HG03354 (cell line): ENCODE data around the gene SMAD3.

Experiments used
- ATAC-seq: cut with Tn5 transposase; IDR thresholded peaks from one replicate; pipeline ENCODE4 v1.9.1; 2021; ENCODE audit warnings: mild to moderate bottlenecking; ENCODE audit not compliant: unreplicated experiment, poor library complexity, severe bottlenecking

SMAD3 gene

DNA sequence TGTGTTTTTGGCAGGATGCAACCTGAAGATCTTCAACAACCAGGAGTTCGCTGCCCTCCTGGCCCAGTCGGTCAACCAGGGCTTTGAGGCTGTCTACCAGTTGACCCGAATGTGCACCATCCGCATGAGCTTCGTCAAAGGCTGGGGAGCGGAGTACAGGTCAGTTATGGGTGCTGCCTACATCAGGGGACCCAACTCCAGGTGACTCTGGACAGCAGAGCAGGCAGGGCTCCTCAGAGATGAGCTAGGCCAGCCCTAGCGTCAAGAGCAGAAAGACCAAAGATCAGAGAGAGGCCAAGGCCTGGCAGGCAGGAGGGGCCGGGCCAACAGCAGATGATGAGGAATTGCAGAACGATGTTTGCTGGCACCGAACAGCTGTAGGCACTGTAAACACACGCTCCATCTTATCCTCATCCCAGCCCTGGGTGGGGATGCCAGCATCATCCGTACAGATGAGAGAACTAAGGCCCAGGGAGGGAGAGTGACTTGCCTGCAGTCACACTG, 122.0 kb downstream of the SMAD3 start:
- ATAC-seq, result no peak

DNA sequence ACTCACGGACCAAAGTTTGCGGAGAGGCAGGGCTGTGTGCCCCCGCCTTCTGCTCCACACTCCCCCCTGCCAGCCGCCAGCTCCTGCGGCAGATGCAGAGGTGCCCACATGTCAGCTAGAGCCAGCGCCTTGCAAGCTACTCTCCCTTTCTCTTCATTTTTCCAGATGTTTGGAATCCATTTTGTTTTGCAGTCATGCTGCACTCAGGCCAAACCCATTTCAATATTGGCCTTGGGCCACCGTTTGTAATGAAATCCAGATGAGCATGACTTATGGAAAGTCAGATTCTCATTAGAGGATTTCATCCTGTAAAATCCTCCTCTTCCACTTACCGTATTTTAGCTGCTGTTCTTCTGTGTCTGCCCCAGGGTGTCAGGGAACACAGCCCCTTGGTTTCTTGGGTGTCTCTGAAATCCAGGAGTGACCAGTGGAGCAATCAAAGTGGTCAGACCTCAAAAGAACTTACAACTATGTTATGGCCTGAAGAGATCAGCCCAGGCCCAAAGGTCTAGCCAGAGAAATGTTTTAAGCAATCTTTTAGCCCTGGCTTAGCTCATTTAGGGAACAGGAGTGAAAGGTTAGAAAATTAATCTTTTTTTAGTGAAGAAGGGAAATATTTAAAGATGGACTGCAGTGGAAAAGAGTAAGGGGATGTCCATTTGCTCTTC, 123.3 kb downstream of the SMAD3 start:
- no peak for ATAC-seq

DNA sequence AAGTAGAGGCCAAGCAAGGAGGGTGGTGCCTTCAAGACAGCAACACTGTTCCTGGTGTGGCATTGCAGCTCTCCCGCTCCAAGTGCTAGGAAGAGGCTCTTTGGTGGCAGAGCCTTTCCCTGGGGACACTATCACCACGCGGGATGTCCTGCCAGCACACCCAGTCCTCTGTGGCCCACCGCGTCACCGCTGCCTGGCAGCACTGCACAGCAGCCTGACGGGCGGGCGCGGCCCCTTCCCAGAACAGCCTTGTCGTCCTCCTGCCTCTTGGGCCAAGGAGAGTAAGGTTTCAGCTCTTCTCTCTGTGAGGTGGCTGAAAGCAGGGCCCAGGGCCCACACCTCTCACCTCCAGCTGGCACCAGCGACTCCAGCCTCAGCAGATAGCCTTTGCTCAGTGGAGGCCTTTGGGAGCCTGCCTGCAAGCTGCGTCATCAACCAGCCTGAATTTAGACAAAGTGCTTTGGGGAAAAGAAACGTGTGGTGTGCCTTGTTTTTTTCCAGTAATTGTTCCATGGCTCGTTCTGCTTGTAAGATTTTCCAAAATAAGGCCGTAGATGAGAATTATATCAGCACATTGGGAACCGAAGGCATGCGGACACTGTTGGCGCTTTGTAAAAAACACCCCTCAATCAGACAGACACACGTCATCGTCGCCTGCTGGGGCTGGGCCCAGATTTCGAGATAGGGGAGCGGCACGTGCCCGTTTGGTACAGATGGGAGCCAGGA, 124.1 kb downstream of the SMAD3 start:
- ATAC-seq, result no peak

DNA sequence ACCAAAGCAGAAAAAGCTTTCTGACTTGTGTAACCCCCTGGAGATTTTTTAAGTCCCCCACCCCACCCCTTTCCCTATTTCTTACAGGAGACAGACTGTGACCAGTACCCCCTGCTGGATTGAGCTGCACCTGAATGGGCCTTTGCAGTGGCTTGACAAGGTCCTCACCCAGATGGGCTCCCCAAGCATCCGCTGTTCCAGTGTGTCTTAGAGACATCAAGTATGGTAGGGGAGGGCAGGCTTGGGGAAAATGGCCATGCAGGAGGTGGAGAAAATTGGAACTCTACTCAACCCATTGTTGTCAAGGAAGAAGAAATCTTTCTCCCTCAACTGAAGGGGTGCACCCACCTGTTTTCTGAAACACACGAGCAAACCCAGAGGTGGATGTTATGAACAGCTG, 124.9 kb downstream of the SMAD3 start:
- no peak for ATAC-seq

DNA sequence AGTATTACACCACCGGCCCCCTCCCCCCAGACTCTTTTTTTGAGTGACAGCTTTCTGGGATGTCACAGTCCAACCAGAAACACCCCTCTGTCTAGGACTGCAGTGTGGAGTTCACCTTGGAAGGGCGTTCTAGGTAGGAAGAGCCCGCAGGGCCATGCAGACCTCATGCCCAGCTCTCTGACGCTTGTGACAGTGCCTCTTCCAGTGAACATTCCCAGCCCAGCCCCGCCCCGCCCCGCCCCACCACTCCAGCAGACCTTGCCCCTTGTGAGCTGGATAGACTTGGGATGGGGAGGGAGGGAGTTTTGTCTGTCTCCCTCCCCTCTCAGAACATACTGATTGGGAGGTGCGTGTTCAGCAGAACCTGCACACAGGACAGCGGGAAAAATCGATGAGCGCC, 125.4 kb downstream of the SMAD3 start:
- ATAC-seq, result no peak

DNA sequence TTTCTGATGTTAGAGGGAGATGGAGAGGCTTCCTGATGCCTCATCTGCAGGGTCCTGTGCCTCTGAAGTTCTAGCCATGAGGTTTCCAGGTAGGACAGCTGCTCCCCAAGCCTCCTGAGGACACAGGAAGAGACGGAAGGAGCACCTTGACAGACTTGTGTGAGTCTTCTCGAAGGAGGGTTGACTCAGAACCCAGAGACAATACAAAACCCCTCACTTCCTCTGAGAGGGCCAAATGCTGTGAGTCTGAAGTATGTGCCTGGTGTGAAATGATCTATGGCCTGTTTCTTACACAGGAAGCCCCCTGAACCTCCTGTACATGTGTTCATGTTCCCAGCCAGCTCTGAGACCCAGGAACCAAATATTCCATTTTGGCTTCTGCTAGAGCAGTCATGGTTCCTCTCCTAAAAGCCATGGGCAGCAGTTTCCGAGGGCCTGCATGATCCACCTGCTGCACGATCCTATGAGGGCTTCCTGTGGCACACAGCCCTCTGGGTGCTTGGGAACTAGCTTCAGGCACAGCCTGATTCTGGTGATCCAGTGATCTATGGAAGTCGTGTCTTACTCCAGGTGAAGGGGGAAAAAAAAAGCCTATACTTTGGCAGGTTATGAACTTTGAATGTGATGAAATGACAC, 126.9 kb downstream of the SMAD3 start:
- no peak for ATAC-seq

DNA sequence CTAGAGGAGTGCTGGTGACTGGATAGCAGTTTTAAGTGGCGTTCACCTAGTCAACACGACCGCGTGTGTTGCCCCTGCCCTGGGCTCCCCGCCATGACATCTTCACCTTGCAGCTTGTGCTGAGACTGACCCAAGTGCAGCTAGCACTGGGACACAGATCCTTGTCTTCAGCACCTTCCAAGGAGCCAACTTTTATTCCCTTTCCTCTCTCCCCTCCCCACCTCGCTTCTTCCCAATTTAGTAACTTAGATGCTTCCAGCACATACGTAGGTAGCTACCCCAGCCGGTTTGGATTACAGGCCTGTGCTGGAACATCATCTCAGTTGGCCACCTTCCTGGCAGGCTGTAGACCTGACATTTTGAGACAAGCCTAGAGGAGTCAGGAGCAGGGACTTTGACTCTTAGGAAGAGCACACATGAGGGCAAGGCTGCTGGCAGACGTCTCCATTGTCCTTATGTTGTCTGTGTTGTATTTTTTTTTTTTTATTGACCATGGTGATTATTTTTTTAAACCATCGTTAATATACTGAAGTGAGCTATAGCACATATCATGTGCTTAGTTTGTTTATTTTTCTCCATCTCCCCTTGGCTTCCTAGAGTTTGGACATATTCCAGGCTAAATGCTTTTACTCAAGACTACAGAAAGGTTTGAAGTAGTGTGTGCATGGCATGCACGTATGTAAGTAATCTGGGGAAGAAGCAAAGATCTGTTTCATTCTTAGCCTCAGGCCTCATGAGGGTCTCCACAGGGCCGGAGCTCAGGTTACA, 128.0 kb downstream of the SMAD3 start:
- no peak for ATAC-seq

DNA sequence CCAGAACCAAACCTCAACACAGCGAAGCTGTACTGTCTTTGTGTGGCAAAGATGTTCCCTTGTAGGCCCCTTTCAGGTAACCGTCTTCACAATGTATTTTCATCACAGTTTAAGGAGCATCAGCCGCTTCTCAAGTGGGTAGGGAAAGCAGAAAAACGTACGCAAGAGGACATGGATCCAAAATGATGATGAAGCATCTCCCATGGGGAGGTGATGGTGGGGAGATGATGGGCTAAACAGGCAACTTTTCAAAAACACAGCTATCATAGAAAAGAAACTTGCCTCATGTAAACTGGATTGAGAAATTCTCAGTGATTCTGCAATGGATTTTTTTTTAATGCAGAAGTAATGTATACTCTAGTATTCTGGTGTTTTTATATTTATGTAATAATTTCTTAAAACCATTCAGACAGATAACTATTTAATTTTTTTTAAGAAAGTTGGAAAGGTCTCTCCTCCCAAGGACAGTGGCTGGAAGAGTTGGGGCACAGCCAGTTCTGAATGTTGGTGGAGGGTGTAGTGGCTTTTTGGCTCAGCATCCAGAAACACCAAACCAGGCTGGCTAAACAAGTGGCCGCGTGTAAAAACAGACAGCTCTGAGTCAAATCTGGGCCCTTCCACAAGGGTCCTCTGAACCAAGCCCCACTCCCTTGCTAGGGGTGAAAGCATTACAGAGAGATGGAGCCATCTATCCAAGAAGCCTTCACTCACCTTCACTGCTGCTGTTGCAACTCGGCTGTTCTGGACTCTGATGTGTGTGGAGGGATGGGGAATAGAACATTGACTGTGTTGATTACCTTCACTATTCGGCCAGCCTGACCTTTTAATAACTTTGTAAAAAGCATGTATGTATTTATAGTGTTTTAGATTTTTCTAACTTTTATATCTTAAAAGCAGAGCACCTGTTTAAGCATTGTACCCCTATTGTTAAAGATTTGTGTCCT, 129.0 kb downstream of the SMAD3 start:
- ATAC-seq, result no peak

DNA sequence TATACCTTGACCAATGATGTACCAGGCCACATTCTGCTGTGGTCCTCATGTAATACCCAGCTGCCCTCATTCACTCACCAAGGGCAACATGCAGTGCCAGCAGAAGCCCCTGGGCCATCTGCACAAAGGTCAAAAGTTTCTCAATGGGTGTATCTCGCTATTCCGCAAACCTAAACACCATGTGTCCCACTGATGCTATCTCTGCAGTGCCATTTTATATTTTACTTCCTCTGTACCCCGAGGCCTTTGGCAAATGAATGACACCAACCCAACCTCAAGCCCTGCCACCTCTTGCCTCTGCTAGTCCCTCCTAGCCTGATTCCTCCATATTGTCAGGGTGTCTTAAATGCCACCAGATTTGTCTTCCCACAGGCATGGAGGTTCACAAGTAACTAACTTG, 129.9 kb downstream of the SMAD3 start:
- no peak for ATAC-seq

DNA sequence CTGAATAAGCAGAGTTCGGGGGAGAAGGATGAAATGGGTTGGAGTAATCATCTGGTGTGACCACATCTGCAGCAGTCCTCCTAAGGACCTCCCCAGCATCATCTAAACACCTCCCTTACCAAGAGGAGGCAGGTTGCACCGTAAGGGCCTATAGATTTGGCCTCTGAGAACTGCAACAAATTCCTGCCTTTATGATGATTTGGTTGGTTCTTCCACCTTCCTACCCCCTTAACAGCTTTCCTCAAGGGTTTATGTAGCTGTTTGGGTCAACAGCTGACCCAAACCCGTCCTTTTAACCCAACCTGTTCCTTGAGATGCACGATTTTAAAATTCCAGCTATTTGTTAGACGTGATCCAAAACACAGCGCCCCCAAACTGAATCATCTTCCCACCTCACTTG, 130.8 kb downstream of the SMAD3 start:
- no peak for ATAC-seq

DNA sequence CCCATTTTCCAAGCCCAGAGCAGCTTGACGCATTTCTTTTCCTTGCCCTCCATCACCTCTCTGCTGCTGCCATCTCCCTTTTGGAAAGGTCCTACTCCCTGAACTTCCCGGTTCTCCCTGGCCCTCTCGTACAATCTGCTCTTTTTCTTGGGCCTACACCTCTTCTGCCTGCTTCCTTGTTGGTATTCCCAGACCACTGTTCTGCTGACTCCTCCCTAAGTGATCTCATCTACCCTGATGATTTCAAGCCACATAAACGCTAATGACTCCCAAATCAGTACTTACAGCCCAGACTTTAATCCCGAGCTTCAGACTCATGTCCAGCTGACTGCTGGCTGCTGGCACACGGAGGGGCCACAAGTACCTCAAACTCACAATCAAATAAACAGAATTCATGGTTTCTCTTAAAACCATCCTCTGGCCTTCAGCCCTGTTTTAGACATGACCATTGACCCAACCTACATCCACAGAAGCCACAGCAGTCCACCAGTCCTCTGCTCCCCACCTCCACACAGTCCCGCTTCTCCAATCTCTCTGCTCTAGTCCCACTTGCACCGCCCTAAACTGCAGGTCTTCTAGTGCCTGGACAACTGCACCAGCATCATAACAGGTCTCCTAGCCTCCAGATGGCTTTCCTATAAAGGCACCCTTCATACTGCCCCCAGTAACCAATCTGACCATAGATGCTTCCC, 131.4 kb downstream of the SMAD3 start:
- no peak for ATAC-seq

DNA sequence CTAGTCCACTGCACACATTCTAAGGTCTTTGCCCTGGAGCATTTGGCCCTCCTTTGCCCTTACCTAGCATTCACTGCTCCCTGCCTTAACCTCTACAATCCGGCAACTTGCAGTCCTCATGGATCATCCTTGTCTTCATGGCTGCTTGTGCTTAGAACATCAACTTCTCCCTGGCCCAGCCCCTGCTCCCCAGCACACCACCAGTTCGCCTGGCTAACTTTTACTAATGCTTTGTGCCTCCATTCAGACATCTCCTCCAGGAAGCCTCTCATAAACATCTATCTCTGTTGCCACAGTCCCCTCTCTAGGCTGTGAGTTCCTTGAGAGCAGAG, 131.9 kb downstream of the SMAD3 start:
- no peak for ATAC-seq

DNA sequence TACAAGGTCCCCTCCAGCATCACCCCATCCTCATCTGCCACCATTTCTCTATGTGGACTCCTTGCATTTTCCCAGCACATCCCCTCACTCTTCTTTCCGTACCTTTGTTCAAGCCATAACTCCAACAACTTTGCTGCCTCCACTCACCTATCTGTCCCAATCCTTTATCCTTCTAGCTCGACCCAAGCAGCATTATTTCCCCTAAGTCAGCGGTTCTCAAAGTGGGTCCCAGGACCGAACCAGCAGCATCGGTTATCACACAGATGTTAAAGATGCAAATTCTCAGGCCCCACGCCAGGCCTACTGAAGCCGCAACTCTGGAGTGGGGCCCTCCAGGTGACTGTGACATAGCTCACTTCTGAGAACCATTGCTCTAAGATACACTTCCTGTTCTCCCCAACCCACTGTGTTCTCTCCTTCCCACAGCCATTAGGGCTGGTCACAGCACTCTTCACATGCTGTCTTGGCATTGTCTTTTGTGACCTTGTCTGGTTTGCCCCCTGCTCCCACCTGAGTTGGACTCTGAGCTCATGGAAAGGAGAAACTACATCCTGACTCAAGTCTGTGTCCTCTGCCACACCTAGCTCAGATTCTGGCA, 132.9 kb downstream of the SMAD3 start:
- ATAC-seq, result peak; percentile 59

DNA sequence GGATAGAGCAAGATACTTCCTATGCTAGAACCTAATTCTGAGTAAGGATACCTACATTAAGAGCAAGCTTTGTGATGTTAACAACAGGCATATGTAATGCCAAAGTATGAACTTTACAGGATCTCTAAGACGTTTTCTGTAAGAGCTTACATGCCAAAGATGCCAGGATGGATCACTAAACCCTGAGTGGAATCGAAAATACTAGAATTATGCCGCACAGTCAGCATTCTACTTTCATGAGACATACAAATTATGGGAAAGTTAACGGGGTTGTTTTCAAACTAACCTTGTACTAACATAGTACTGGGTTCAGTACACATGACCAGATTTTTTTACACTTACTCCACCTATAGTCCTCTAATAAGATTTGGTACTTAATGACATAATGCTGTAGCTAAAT, 134.0 kb downstream of the SMAD3 start:
- ATAC-seq, result no peak

DNA sequence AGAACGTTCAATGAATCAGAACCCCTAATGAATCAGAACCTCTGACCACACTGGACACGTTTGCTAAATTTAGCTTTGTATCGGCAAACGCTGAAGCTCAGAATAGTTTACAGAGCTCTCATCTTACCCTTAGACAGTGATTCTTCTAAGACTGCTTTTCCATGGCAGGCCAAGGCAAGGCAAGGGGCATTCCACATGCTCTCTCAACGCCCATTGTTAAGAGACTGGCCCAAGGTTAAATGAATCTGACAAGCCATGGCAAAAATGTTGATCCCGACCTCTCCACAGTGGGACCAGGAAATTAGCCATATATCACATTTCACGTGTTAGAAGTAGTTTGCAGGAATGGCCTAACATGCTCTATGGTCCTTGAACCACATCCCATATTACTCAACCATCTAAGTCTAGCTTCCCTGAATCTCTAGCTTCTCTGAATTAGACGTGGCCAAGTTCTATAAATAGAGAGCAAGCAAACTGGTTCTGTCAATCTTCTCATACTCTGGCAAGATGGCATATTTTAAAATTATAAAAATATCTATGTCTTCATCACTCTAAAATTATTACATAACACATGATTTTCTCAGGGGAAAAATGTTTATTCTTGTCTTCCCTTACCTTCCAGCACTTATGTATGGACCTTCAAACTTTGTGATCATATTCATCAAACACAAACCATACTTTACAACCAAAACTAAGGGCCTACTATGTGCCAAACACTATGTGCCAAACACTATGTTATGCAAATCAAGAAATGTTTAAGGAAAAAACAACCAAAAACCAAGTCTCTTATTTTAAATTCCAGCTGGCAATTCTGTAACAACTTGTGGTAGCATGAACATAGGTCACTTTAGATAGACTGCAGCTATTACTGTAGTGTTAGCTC, 134.7 kb downstream of the SMAD3 start:
- no peak for ATAC-seq

DNA sequence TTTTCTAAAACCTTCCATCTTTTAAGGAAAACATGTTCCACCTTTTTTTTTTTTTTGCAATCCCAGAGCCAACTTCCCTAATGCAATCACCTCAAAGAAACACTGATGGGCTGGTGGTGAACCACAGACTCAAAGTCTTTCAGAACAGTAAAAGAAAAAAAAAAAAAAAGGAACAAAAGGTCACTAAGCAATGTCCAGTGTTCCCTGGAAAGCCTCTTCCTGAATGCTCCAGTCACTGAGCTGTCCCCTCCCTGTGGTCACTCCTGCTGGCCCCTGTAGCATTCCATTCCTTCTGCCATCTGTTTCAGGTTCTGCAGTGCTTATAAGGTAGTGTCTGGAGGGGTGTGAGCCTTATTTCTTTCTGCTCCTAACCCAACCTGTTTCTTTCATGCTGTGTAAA, 135.7 kb downstream of the SMAD3 start:
- no peak for ATAC-seq

DNA sequence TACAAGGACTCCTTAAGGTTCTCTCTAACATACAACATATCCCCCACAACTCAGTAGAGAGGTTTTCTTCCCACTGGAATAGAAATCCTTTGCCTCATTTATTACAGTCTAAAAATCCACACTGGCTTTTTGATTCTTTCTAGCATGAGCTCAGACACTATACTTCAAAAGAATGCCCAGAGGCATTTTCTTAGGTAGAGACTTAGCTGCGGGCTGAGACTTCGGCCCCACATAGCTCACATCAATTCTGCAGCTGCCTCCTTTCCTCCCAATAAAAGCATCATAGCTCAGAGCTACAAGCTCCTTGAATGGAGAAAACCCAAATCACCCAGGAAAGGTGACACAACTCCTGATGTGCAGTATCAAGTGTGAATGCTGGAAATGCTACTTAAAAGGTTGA, 136.7 kb downstream of the SMAD3 start:
- ATAC-seq, result no peak

DNA sequence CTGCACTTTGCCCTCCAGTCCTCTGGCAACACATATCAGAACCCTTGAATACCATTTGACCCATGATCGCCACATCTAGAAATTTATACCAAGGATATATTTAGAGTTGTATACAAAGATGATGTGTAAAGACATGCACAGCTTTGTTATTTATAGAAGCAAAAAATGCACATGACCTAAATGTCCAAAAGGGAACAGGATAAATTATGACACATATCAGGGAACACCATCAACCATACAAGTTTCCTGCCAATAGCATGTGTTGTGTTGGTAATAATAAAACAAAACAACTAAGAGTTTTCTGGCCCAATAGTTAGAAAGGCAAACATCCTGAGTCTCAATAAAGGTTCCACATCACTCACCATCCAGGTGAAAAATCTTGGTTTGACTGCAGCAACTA, 137.6 kb downstream of the SMAD3 start:
- no peak for ATAC-seq
